ENCODE data around the gene HSDL2. TPM values are rescaled to one million over a fixed set of nuclear protein-coding genes. Genes with fewer than 3 reads are reported as not detected.

The HSDL2 gene
- total and polyA plus RNA-seq, 2 of the 4 experiments (the other 2 are of a cell fraction) = 17.7 to 65.8 TPM

- Histone ChIP-seq H2AK5ac (ENCODE audit: low read depth, low read length) (no peak overlapping the region), H3K56ac (ENCODE audit: extremely low read depth, insufficient read depth, low read length) (no peak overlapping the region), H3K4me1 (ENCODE audit: control insufficient read depth, insufficient read depth, low read length) (peaks cover 5% of the 10 kb centered on the region; the same call in 1 of the 2 replicates), H3K14ac (replicated peaks; ENCODE audit: low read depth, low read length) (no peak overlapping the region), H3K9me1 (ENCODE audit: insufficient read depth, low read length) (peaks cover 4% of the 10 kb centered on the region; the same call in 1 of the 2 replicates), H3K4ac (ENCODE audit: low read depth, low read length) (no peak overlapping the region), H3K9ac (ENCODE audit: low read depth, low read length) (no peak overlapping the region), H3K18ac (ENCODE audit: low read depth, low read length) (no peak overlapping the region), H3K36me3 (ENCODE audit: control insufficient read depth, insufficient read depth, low read length) (no peaks in the 10 kb centered on the region; the same call in 1 of the 2 replicates), H3K4me3 (ENCODE audit: insufficient read depth, low read depth, low read length) (no peak overlapping the region), H2BK120ac (ENCODE audit: low read depth, low read length) (no peak overlapping the region), H2AK9ac (replicated peaks; ENCODE audit: low read depth, low read length, poor library complexity) (no peak overlapping the region), H3K27ac (ENCODE audit: insufficient read depth, low read length) (peak overlapping the region; percentile 61; the same call in 1 of the 2 replicates), H2BK15ac (ENCODE audit: low read depth, low read length) (no peak overlapping the region), H2BK20ac (ENCODE audit: low read depth, low read length) (no peak overlapping the region), H3K27me3 (ENCODE audit: control insufficient read depth, insufficient read depth, low read length) (no peaks in the 10 kb centered on the region), H4K8ac (ENCODE audit: low read depth in 2 of 2, low read length in 2 of 2) (no peak overlapping the region), H3K23ac (ENCODE audit: low read depth, low read length) (no peak overlapping the region), H4K91ac (ENCODE audit: insufficient read depth, low read depth, low read length) (no peak overlapping the region), H3K9me3 (ENCODE audit: control insufficient read depth, insufficient read depth, low read length) (no peaks in the 10 kb centered on the region), H4K20me1 (ENCODE audit: insufficient read depth, low read length) (no peaks in the 10 kb centered on the region), H2BK5ac (ENCODE audit: low read depth, low read length, poor library complexity, severe bottlenecking) (peak overlapping the region; percentile 5), H3K4me2 (ENCODE audit: low read depth, low read length) (peak overlapping the region; percentile 25), H2AFZ (replicated peaks; ENCODE audit: low read length, poor library complexity) (no peak overlapping the region), H3K79me1 (ENCODE audit: low read depth in 1 of 2, low read length in 2 of 2) (peaks cover 0 to 5% of the 10 kb centered on the region in 2 experiments; a peak in 1 of 4 replicates), H4K5ac (ENCODE audit: low read depth, low read length) (peak overlapping the region; percentile 5; the same call in 1 of the 2 replicates)
- intact Hi-C loops (cut with micrococcal nuclease) (no loop called here), in situ Hi-C loops (cut with MboI; ENCODE audit: low sequenced_read_pairs) (no loop called here), dilution Hi-C loops (cut with HindIII; ENCODE audit: low sequenced_read_pairs, unreplicated experiment) (no loop called here)
- ChIA-PET POLR2A (ENCODE audit: unreplicated experiment) (no interaction called here), CTCF (no interaction called here)
- ATAC-seq (ENCODE audit: low read depth) (peak; percentile 79), DNase-seq (peak; percentile 68)
- WGBS, 2 experiments (ENCODE audit: extremely low coverage in 2 of 2, insufficient read length in 1 of 2) = no CpG with 5 or more reads among the region's 2 CpGs
- TF ChIP-seq MAZ (IDR thresholded peaks at IDR 0.05; ENCODE audit: borderline replicate concordance, low read depth, low read length) = no peak
- TF ChIP-seq, protein P1, sequence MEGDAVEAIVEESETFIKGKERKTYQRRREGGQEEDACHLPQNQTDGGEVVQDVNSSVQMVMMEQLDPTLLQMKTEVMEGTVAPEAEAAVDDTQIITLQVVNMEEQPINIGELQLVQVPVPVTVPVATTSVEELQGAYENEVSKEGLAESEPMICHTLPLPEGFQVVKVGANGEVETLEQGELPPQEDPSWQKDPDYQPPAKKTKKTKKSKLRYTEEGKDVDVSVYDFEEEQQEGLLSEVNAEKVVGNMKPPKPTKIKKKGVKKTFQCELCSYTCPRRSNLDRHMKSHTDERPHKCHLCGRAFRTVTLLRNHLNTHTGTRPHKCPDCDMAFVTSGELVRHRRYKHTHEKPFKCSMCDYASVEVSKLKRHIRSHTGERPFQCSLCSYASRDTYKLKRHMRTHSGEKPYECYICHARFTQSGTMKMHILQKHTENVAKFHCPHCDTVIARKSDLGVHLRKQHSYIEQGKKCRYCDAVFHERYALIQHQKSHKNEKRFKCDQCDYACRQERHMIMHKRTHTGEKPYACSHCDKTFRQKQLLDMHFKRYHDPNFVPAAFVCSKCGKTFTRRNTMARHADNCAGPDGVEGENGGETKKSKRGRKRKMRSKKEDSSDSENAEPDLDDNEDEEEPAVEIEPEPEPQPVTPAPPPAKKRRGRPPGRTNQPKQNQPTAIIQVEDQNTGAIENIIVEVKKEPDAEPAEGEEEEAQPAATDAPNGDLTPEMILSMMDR (conservative IDR thresholded peaks at IDR 0.05; ENCODE audit: low read depth, low read length) = no peak
- peak; percentile 29; the same call in 1 of the 2 replicates for TF ChIP-seq CEBPB (IDR thresholded peaks at IDR 0.05; ENCODE audit: low read depth, low read length)
- no TSS peak for BruUV-seq (replicated peaks)
Measured at GRCh38 chr9:112447283-112447761, 67.4 kb downstream of the HSDL2 start.
